ENCODE data around the gene SREBF1.

Gene SREBF1

DNA sequence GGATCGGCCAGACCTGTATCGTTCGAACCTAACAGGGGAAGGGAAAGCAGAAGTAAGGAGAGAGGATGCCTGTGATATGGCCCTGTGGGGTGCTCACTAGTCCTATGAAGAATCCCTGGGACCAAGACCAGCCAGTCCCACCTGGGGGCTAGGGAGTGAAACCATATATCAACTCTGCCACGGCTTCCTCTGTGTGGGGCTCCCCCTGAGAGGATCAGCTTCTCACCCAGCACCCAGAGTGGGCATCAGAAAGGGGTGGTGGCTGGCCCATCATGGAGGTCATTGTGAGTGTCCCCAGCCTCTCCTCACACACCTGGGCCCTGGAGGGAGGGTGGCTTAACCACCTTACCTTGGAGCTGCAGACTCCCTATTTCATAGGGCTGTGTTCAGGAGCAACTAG, 30.1 kb upstream of the SREBF1 start:
- TF ChIP-seq, protein P1, sequence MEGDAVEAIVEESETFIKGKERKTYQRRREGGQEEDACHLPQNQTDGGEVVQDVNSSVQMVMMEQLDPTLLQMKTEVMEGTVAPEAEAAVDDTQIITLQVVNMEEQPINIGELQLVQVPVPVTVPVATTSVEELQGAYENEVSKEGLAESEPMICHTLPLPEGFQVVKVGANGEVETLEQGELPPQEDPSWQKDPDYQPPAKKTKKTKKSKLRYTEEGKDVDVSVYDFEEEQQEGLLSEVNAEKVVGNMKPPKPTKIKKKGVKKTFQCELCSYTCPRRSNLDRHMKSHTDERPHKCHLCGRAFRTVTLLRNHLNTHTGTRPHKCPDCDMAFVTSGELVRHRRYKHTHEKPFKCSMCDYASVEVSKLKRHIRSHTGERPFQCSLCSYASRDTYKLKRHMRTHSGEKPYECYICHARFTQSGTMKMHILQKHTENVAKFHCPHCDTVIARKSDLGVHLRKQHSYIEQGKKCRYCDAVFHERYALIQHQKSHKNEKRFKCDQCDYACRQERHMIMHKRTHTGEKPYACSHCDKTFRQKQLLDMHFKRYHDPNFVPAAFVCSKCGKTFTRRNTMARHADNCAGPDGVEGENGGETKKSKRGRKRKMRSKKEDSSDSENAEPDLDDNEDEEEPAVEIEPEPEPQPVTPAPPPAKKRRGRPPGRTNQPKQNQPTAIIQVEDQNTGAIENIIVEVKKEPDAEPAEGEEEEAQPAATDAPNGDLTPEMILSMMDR (IDR thresholded peaks at IDR 0.05) = no peak

DNA sequence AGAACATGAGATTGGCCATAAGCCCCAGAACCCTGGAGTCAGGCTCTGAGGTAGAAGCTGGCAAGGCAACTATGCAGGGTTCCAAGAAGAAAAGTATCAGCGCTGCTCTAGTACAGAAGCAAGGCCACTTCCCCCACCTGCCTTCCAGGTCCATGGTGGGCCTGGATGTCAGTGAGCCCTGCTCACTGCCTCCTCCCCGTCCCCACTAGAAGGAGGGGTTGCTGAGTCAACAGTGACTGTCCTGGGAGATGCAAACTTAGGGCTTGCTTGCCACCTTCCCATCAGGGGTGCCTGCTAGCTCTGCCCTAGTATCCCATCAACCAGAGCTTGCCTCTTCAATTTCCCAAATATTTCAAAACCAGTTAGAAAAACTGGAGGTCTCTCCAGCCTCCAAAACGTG, 29.6 kb upstream of the SREBF1 start:
- TF ChIP-seq, protein P1 (IDR thresholded peaks at IDR 0.05) = no peak

DNA sequence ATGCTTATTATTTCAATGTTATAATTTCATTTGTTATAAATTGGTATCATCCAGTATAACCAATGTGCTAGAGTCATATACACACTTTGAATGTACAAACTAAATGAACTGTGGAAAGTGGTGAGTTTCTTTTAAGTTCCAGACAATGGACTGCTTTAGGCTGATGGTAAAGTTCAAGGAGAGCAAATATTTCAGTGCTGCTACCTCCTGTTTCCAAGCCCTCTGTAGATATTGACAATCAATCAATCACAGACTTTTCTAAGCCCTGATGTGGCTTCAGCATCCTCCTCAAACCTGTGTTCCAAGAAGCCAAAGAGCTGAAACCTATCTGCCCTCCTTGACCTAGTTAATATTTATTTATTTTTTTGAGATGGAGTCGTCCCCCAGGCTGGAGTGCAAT, 28.2 kb upstream of the SREBF1 start:
- TF ChIP-seq, protein P1 (IDR thresholded peaks at IDR 0.05) = no peak

DNA sequence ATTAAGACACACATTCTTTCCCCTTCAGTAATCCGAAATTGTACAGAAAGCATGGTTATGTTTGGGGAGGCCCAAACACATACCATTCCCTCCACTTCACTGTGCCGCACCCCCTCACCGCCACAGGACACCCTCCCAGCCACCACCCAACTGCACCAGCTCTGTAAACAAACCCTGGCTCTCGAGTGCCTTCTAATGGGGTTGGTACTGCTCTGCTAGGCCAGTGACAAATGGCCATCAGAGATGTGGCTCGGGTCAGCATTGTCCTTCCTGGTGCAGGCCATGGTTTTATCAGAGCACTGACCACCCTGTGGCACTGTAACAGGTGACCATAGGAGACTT, 24.0 kb upstream of the SREBF1 start:
- TF ChIP-seq, protein P1 (IDR thresholded peaks at IDR 0.05) = no peak

DNA sequence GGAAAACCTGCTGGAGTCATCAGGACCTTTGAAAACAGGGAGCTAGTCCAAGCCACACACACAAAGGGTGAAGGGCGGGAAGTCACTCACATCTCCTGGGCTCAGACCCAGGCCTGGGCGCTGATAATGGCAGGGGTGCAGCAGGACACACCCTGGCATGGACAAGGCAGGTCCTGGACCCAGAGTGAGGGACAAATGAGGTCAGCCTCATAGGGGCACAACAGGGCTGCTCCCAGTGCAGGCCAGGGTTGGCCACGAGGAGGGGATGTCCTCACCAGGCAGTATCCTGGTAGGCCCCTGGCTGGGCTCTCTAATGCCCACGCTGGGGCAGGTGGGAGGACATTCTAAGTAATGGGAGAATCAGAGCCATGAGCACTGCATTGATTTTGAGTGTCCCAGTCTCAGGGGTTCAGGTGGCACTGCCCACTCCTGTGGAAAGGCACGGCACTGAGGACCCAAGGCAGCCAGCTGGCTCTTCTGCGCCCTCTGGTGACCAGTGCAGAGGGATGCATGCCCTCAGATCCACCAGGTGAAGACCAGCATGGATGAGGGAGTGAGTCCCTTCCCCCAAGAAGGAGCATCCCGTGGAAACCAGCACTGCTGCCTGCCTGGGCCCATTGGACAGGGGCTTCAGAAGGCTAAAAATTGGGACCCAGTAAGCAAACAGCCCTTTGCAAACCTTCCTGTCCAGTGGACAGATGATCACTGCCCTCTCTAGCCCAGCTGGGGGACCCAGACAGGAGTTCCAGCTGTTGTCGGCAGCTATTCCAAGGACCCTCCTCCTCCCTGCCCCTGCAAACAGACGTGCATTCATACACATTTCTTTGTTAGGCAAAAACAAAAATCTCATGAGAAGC, 23.4 kb upstream of the SREBF1 start:
- TF ChIP-seq, protein P1 (IDR thresholded peaks at IDR 0.05) = peak; percentile 96

DNA sequence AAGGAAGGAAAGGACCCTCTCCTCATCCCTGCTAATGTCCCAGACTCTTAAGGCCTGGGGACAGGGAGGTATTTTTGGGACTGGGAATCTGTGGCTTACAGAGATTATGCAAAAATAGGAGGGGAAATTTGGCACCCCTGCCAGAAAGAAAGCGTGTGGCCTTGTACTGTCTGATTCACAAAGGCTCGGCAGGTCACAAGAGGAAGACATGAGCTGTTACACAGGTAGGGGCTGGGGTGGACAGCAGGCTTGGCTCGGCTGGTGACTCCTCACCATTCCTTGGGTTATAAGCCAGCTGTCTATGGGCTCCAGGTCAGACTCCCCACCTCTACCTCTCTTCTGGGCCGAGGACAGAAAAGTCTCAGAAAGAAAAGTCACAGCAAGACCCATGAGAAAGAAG, 20.7 kb upstream of the SREBF1 start:
- TF ChIP-seq, protein P1 (IDR thresholded peaks at IDR 0.05) = no peak

DNA sequence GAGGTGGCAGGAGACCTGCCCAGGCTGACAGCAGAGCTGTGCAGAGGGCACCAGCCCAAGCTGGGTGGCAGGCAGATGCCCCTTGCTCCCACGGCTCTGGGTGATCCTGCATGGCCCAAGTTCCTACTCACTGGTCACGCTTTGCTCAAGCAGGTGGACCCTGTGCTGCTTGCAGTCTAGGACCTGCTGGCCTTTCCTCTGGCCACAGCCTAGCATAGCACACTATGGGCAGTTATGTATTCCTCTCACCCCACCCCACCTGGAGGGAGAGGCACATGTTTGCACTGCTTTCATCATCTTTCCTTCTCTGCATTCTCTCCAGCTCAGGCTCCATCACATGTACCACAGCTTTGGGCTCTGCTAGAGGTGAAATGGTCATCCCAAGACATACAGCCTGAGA, 19.6 kb upstream of the SREBF1 start:
- TF ChIP-seq, protein P1 (IDR thresholded peaks at IDR 0.05) = no peak

DNA sequence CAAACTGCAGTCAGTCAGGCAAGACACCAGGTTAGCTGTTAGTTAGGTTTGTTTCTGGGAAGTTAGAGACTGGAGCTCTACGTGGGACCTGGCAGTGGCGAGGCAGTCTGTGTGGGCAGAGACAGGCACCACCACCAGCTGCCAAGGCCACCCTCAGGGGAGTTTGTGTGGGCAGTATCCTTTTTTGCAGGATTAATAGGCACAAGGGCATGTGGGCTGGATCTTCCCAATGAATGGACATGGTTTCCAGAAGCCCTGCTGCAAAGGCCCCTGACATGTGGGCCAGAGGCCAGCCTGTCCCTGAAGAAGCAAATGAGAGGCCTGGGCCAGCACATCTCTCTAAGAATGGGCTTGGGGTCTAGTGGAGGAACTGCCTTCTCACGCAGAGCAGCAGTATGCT, 19.2 kb upstream of the SREBF1 start:
- TF ChIP-seq, protein P1 (IDR thresholded peaks at IDR 0.05) = no peak
